ENCODE results near the gene ARPC1B. TPM values are rescaled to one million over a fixed set of nuclear protein-coding genes. Genes with fewer than 3 reads are reported as not detected.
"Not testable (repeated sequence)": the region's sequence is repeated elsewhere in the genome, so short reads cannot be mapped to it uniquely, and the experiment has no call there.

Gene ARPC1B
- polyA plus RNA-seq, 1 of the 3 experiments (the other 2 are of a cell fraction) = 836 TPM

- H2AFZ ChIP-seq (ENCODE audit: low read depth) = no peak overlapping the region
- no peak overlapping the region for H3K4me2 ChIP-seq
- no peaks in the 10 kb centered on the region for H3K4me1 ChIP-seq (ENCODE audit: control insufficient read depth in 1 of 2, insufficient read depth in 2 of 2, low read depth in 1 of 2, low read length in 1 of 2)
- no peaks in the 10 kb centered on the region for H3K27me3 ChIP-seq (ENCODE audit: insufficient read depth)
- WGBS (ENCODE audit: low lambda C conversion rate) = 94% methylated on average over 7 of the region's 7 CpGs
- H3K79me2 ChIP-seq (ENCODE audit: insufficient read depth) = peaks cover 3% of the 10 kb centered on the region; the same call in 1 of the 2 replicates
- TF ChIP-seq RFX5 (IDR thresholded peaks at IDR 0.05; ENCODE audit: low read length) (no peak), FOSL2 (IDR thresholded peaks at IDR 0.05; ENCODE audit: borderline replicate concordance, low read depth) (no peak), MXI1 (IDR thresholded peaks at IDR 0.05; ENCODE audit: low read depth, low read length) (no peak), CHD2 (IDR thresholded peaks at IDR 0.05; ENCODE audit: low read length, partially characterized antibody) (no peak), NRF1 (IDR thresholded peaks at IDR 0.05; ENCODE audit: low read depth, low read length) (no peak), USF2 (IDR thresholded peaks at IDR 0.05; ENCODE audit: borderline replicate concordance, low read depth, low read length) (no peak)
- TF ChIP-seq, protein P1, sequence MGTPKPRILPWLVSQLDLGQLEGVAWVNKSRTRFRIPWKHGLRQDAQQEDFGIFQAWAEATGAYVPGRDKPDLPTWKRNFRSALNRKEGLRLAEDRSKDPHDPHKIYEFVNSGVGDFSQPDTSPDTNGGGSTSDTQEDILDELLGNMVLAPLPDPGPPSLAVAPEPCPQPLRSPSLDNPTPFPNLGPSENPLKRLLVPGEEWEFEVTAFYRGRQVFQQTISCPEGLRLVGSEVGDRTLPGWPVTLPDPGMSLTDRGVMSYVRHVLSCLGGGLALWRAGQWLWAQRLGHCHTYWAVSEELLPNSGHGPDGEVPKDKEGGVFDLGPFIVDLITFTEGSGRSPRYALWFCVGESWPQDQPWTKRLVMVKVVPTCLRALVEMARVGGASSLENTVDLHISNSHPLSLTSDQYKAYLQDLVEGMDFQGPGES (IDR thresholded peaks at IDR 0.05; ENCODE audit: low read depth, low read length) = no peak
- no peak overlapping the region for H3K4me3 ChIP-seq (ENCODE audit: low read depth in 2 of 2, low read length in 1 of 2)
- H3K27ac ChIP-seq (ENCODE audit: low read depth in 2 of 2, low read length in 1 of 2) = no peak overlapping the region
- H3K36me3 ChIP-seq (replicated peaks in 1 of 2; ENCODE audit: control insufficient read depth in 1 of 2, insufficient read depth in 2 of 2, low read length in 1 of 2) = peaks cover 50 to 65% of the 10 kb centered on the region in 2 experiments
- no peaks in the 10 kb centered on the region for H4K20me1 ChIP-seq (ENCODE audit: insufficient read depth)
- ChIA-PET CTCF (interaction anchor here (0.7 kb wide), 1 partner anchor 1333 kb away, joined by 3 read pairs; no protein-coding TSS in a partner anchor), POLR2A (interaction anchor here (0.6 kb wide), 2 partner anchors 29 to 98 kb away, joined by 3 to 5 read pairs; no protein-coding TSS in a partner anchor)
- H3K9ac ChIP-seq = no peak overlapping the region
- H3K9me2 ChIP-seq = no peaks in the 10 kb centered on the region
- no peak for DNase-seq
- no peaks in the 10 kb centered on the region for H3F3A ChIP-seq (replicated peaks; ENCODE audit: insufficient read depth)
- H3K9me3 ChIP-seq = no peaks in the 10 kb centered on the region
Measured at GRCh38 chr7:99355098-99355497, 19.4 kb upstream of the ARPC1B start.

- 92% methylated on average over 16 of the region's 16 CpGs for WGBS (ENCODE audit: low lambda C conversion rate)
- Histone ChIP-seq H3K4me1 (ENCODE audit: control insufficient read depth in 1 of 2, insufficient read depth in 2 of 2, low read depth in 1 of 2, low read length in 1 of 2) (no peaks in the 10 kb centered on the region; a peak in 1 of 4 replicates), H3K27me3 (ENCODE audit: insufficient read depth) (no peaks in the 10 kb centered on the region), H3K36me3 (replicated peaks in 1 of 2; ENCODE audit: control insufficient read depth in 1 of 2, insufficient read depth in 2 of 2, low read length in 1 of 2) (peaks cover 46 to 73% of the 10 kb centered on the region in 2 experiments), H2AFZ (ENCODE audit: low read depth) (no peak overlapping the region), H3K79me2 (ENCODE audit: insufficient read depth) (no peaks in the 10 kb centered on the region), H4K20me1 (ENCODE audit: insufficient read depth) (peaks cover 5% of the 10 kb centered on the region), H3K9ac (no peak overlapping the region), H3K4me2 (no peak overlapping the region), H3F3A (replicated peaks; ENCODE audit: insufficient read depth) (peaks cover 19% of the 10 kb centered on the region), H3K4me3 (ENCODE audit: low read depth in 2 of 2, low read length in 1 of 2) (no peak overlapping the region), H3K27ac (ENCODE audit: low read depth in 2 of 2, low read length in 1 of 2) (no peak overlapping the region), H3K9me3 (no peaks in the 10 kb centered on the region), H3K9me2 (no peaks in the 10 kb centered on the region)
- POLR2A ChIA-PET = interaction anchor here (0.6 kb wide), 1 partner anchor 127 kb away, joined by 5 read pairs; no protein-coding TSS in a partner anchor
- DNase-seq = no peak
- CTCF ChIA-PET = interaction anchor here (1.0 to 2.3 kb wide), 3 partner anchors 7 to 23 kb away, joined by 3 to 8 read pairs (median 3); no protein-coding TSS in a partner anchor
- TF ChIP-seq CHD2 (IDR thresholded peaks at IDR 0.05; ENCODE audit: low read length, partially characterized antibody) = no peak
- TF ChIP-seq MEF2A (IDR thresholded peaks at IDR 0.05; ENCODE audit: borderline replicate concordance, low read depth) = no peak
- no peak for TF ChIP-seq SIN3A (IDR thresholded peaks at IDR 0.05; ENCODE audit: borderline replicate concordance, low read depth, low read length)
- no peak for TF ChIP-seq NRF1 (IDR thresholded peaks at IDR 0.05; ENCODE audit: low read depth, low read length)
- TF ChIP-seq TAF1 (IDR thresholded peaks at IDR 0.05; ENCODE audit: borderline replicate concordance, low read depth, low read length) = no peak
- TF ChIP-seq MXI1 (IDR thresholded peaks at IDR 0.05; ENCODE audit: low read depth, low read length) = no peak
Measured at GRCh38 chr7:99357701-99358490, 16.6 kb upstream of the ARPC1B start.

DNA sequence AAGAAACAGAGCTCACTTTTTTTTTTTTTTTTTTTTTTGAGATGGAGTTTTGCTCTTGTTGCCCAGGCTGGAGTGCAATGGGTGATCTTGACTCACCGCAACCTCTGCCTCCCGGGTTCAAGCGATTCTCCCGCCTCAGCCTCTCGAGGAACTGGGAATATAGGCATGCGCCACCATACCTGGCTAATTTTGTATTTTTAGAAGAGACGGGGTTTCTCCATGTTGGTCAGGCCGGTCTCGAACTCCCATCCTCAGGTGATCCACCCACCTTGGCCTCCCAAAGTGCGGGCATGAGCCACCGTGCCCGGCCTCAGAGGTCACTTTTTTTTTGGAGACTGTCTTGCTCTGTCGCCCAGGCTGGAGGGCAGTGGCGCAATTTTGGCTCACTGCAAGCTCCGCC, 16.0 kb upstream of the ARPC1B start:
- H3K9me3 ChIP-seq; H4K20me1 ChIP-seq (ENCODE audit: insufficient read depth); H3K27ac ChIP-seq (ENCODE audit: low read depth in 2 of 2, low read length in 1 of 2); H3K9me2 ChIP-seq; H3K4me2 ChIP-seq; H3K4me3 ChIP-seq (ENCODE audit: low read depth in 2 of 2, low read length in 1 of 2); H2AFZ ChIP-seq (ENCODE audit: low read depth); H3K79me2 ChIP-seq (ENCODE audit: insufficient read depth); H3K4me1 ChIP-seq (ENCODE audit: control insufficient read depth in 1 of 2, insufficient read depth in 2 of 2, low read depth in 1 of 2, low read length in 1 of 2); H3K27me3 ChIP-seq (ENCODE audit: insufficient read depth); H3K9ac ChIP-seq; CTCF ChIA-PET; DNase-seq: not testable (repeated sequence)
- Histone ChIP-seq H3K36me3 (replicated peaks in 1 of 2; ENCODE audit: control insufficient read depth in 1 of 2, insufficient read depth in 2 of 2, low read length in 1 of 2) (peaks cover 47 to 78% of the 10 kb centered on the region in 2 experiments), H3F3A (replicated peaks; ENCODE audit: insufficient read depth) (peaks cover 21% of the 10 kb centered on the region)
- POLR2A ChIA-PET = interaction anchor here (0.6 kb wide), 1 partner anchor 128 kb away, joined by 5 read pairs; no protein-coding TSS in a partner anchor
- 98% methylated on average over 15 of the region's 15 CpGs for WGBS (ENCODE audit: low lambda C conversion rate)

Measured in SK-N-SH (cell line).